Lower leg skin (tissue), 3 donors: ENCODE data around the gene CALR3.

Source experiments
- CTCF ChIP-seq, 3 donors: fragments of 450-650 bp; IDR thresholded peaks; one replicate each; pipeline ENCODE4 v1.5.1; 2016; ENCODE audit warnings: antibody characterized with exemption in 3 of 3, mild to moderate bottlenecking in 3 of 3, moderate library complexity in 2 of 3
- POLR2A ChIP-seq, 2 donors: fragments of 450-650 bp; IDR thresholded peaks; one replicate each; pipeline ENCODE4 v1.6.1; 2016 to 2017; ENCODE audit warnings: antibody characterized with exemption in 2 of 2, mild to moderate bottlenecking in 1 of 2, moderate library complexity in 1 of 2

GRCh38 chr19:16457195-16457953 is 38.6 kb downstream of the CALR3 start:
- TF ChIP-seq POLR2A (IDR thresholded peaks at IDR 0.05), result no peak
- no peak for TF ChIP-seq CTCF (IDR thresholded peaks at IDR 0.05)
